ENCODE data around the gene CD74. TPM values are rescaled to one million over a fixed set of nuclear protein-coding genes. Genes with fewer than 3 reads are reported as not detected.
"Not testable (repeated sequence)": the region's sequence is repeated elsewhere in the genome, so short reads cannot be mapped to it uniquely, and the experiment has no call there.

Gene CD74
- 100 to 1,000 TPM; 235 to 288 (median 278) TPM for polyA plus RNA-seq (ENCODE audit: insufficient read length in 3 of 3)
- long read RNA-seq, donor 1, transcript CD74-201 (9 exons, 981 nt): minor isoform, 10 of 124 reads
- long read RNA-seq, donor 1, transcript CD74-202 (8 exons, 1,449 nt): major isoform, 84 of 124 reads
- long read RNA-seq, donor 1, partial matches to known transcripts: 16 of 124 reads
- long read RNA-seq, donor 1, other reads (novel, unspliced or antisense): 13 of 124 reads
- long read RNA-seq, donor 2, transcript CD74-201 (9 exons, 981 nt): minor isoform, 21 of 173 reads
- long read RNA-seq, donor 2, transcript CD74-202 (8 exons, 1,449 nt): major isoform, 124 of 173 reads
- long read RNA-seq, donor 2, partial matches to known transcripts: 18 of 173 reads
- long read RNA-seq, donor 2, other reads (novel, unspliced or antisense): 6 of 173 reads
- long read RNA-seq, donor 3, transcript CD74-201 (9 exons, 981 nt): minor isoform, 23 of 228 reads
- long read RNA-seq, donor 3, transcript CD74-202 (8 exons, 1,449 nt): major isoform, 120 of 228 reads
- long read RNA-seq, donor 3, partial matches to known transcripts: 74 of 228 reads
- long read RNA-seq, donor 3, other reads (novel, unspliced or antisense): 5 of 228 reads
- long read RNA-seq, donor 4, transcript CD74-201 (9 exons, 981 nt): minor isoform, 27 of 274 reads
- long read RNA-seq, donor 4, transcript CD74-202 (8 exons, 1,449 nt): major isoform, 181 of 274 reads
- long read RNA-seq, donor 4, partial matches to known transcripts: 47 of 274 reads
- long read RNA-seq, donor 4, other reads (novel, unspliced or antisense): 11 of 274 reads
- long read RNA-seq, donor 5, transcript CD74-201 (9 exons, 981 nt): minor isoform, 10 of 145 reads
- long read RNA-seq, donor 5, transcript CD74-202 (8 exons, 1,449 nt): major isoform, 60 of 145 reads
- long read RNA-seq, donor 5, partial matches to known transcripts: 55 of 145 reads
- long read RNA-seq, donor 5, other reads (novel, unspliced or antisense): 17 of 145 reads
- long read RNA-seq, donor 6, transcript CD74-202 (8 exons, 1,449 nt): major isoform, 112 of 162 reads
- long read RNA-seq, donor 6, transcript CD74-201 (9 exons, 981 nt): minor isoform, 21 of 162 reads
- long read RNA-seq, donor 6, partial matches to known transcripts: 16 of 162 reads
- long read RNA-seq, donor 6, other reads (novel, unspliced or antisense): 10 of 162 reads
- long read RNA-seq, donor 7, transcript CD74-201 (9 exons, 981 nt): minor isoform, 24 of 275 reads
- long read RNA-seq, donor 7, transcript CD74-202 (8 exons, 1,449 nt): major isoform, 160 of 275 reads
- long read RNA-seq, donor 7, partial matches to known transcripts: 84 of 275 reads
- long read RNA-seq, donor 7, other reads (novel, unspliced or antisense): 0 of 275 reads
- long read RNA-seq, donor 8, transcript CD74-202 (8 exons, 1,449 nt): major isoform, 27 of 33 reads
- long read RNA-seq, donor 8, transcript CD74-201 (9 exons, 981 nt): minor isoform, 5 of 33 reads
- long read RNA-seq, donor 8, partial matches to known transcripts: 0 of 33 reads
- long read RNA-seq, donor 8, other reads (novel, unspliced or antisense): 0 of 33 reads
- long read RNA-seq, donor 9, transcript CD74-201 (9 exons, 981 nt): minor isoform, 23 of 235 reads
- long read RNA-seq, donor 9, transcript CD74-202 (8 exons, 1,449 nt): major isoform, 160 of 235 reads
- long read RNA-seq, donor 9, partial matches to known transcripts: 31 of 235 reads
- long read RNA-seq, donor 9, other reads (novel, unspliced or antisense): 13 of 235 reads
- long read RNA-seq, donor 10, transcript CD74-202 (8 exons, 1,449 nt): major isoform, 93 of 116 reads
- long read RNA-seq, donor 10, transcript CD74-201 (9 exons, 981 nt): minor isoform, 12 of 116 reads
- long read RNA-seq, donor 10, partial matches to known transcripts: 8 of 116 reads
- long read RNA-seq, donor 10, other reads (novel, unspliced or antisense): 0 of 116 reads
- long read RNA-seq, donor 11, transcript CD74-202 (8 exons, 1,449 nt): major isoform, 82 of 153 reads
- long read RNA-seq, donor 11, transcript CD74-201 (9 exons, 981 nt): minor isoform, 15 of 153 reads
- long read RNA-seq, donor 11, partial matches to known transcripts: 35 of 153 reads
- long read RNA-seq, donor 11, other reads (novel, unspliced or antisense): 13 of 153 reads
- long read RNA-seq, donor 12, transcript CD74-201 (9 exons, 981 nt): minor isoform, 31 of 249 reads
- long read RNA-seq, donor 12, transcript CD74-202 (8 exons, 1,449 nt): major isoform, 182 of 249 reads
- long read RNA-seq, donor 12, partial matches to known transcripts: 19 of 249 reads
- long read RNA-seq, donor 12, other reads (novel, unspliced or antisense): 12 of 249 reads
- long read RNA-seq, donor 13, transcript CD74-202 (8 exons, 1,449 nt): major isoform, 61 of 103 reads
- long read RNA-seq, donor 13, transcript CD74-201 (9 exons, 981 nt): minor isoform, 8 of 103 reads
- long read RNA-seq, donor 13, partial matches to known transcripts: 22 of 103 reads
- long read RNA-seq, donor 13, other reads (novel, unspliced or antisense): 9 of 103 reads
- long read RNA-seq, donor 14, transcript CD74-201 (9 exons, 981 nt): minor isoform, 37 of 348 reads
- long read RNA-seq, donor 14, transcript CD74-202 (8 exons, 1,449 nt): major isoform, 150 of 348 reads
- long read RNA-seq, donor 14, partial matches to known transcripts: 117 of 348 reads
- long read RNA-seq, donor 14, other reads (novel, unspliced or antisense): 34 of 348 reads
- long read RNA-seq, donor 15, transcript CD74-201 (9 exons, 981 nt): minor isoform, 40 of 305 reads
- long read RNA-seq, donor 15, transcript CD74-202 (8 exons, 1,449 nt): major isoform, 211 of 305 reads
- long read RNA-seq, donor 15, partial matches to known transcripts: 38 of 305 reads
- long read RNA-seq, donor 15, other reads (novel, unspliced or antisense): 9 of 305 reads
- long read RNA-seq, donor 16, transcript CD74-202 (8 exons, 1,449 nt): major isoform, 144 of 219 reads
- long read RNA-seq, donor 16, transcript CD74-201 (9 exons, 981 nt): minor isoform, 23 of 219 reads
- long read RNA-seq, donor 16, partial matches to known transcripts: 34 of 219 reads
- long read RNA-seq, donor 16, other reads (novel, unspliced or antisense): 12 of 219 reads

GRCh38 chr5:150412319-150413175 lies at the start of gene CD74:
TSS of gene CD74 (minus strand) at chr5:150412910. CDS start at chr5:150412749, 161 bp downstream.
- peak; percentile 78 for DNase-seq

- DNase-seq: no peak
Measured at GRCh38 chr5:150461231-150461630, 48.5 kb upstream of the CD74 start.

- no peak for DNase-seq
Measured at GRCh38 chr5:150460781-150461180, 48.1 kb upstream of the CD74 start.

- no peak for DNase-seq
Measured at GRCh38 chr5:150458802-150459557, 46.3 kb upstream of the CD74 start.

- no peak for DNase-seq
Measured at GRCh38 chr5:150457562-150458240, 45.0 kb upstream of the CD74 start.

- DNase-seq: no peak
Measured at GRCh38 chr5:150457121-150457520, 44.4 kb upstream of the CD74 start.

GRCh38 chr5:150454492-150455229 lies 42.0 kb upstream of the CD74 start:
- DNase-seq: no peak

GRCh38 chr5:150454027-150454426 lies 41.3 kb upstream of the CD74 start:
- DNase-seq: not testable (repeated sequence)

GRCh38 chr5:150452914-150453313 lies 40.2 kb upstream of the CD74 start:
- DNase-seq: no peak

GRCh38 chr5:150451594-150451993 lies 38.9 kb upstream of the CD74 start:
- DNase-seq: no peak

- DNase-seq: peak; percentile 95
Measured at GRCh38 chr5:150449517-150450339, 37.0 kb upstream of the CD74 start, which contains the start of gene RPS14. TSS of gene RPS14 (minus strand) at chr5:150449739. CDS start at chr5:150447733, 2,006 bp downstream.

GRCh38 chr5:150448952-150449516 lies 36.3 kb upstream of the CD74 start:
- DNase-seq: no peak

GRCh38 chr5:150448334-150448733 lies 35.6 kb upstream of the CD74 start:
- no peak for DNase-seq
